IgD-negative memory B cell (primary cell): ENCODE data around the gene USP24. TPM values are rescaled to one million over a fixed set of nuclear protein-coding genes. Genes with fewer than 3 reads are reported as not detected.

Experiments used
- H3K27ac Mint-ChIP-seq, 3 donors: one replicate each; pipeline ENCODE4 v1.8.0; 2020 to 2022; ENCODE audit warnings: mild to moderate bottlenecking in 3 of 3, mixed read lengths in 3 of 3, moderate library complexity in 1 of 3
- H3K27me3 Mint-ChIP-seq: one replicate; pipeline ENCODE4 v1.8.0; 2021; ENCODE audit warnings: mixed read lengths
- H3K36me3 Mint-ChIP-seq: one replicate; pipeline ENCODE4 v1.8.0; 2020; ENCODE audit warnings: mild to moderate bottlenecking, mixed read lengths
- H3K4me1 Mint-ChIP-seq, 3 donors: one replicate each; pipeline ENCODE4 v1.8.0; 2020 to 2022; ENCODE audit warnings: mixed read lengths in 3 of 3, mild to moderate bottlenecking in 1 of 3
- H3K4me3 Mint-ChIP-seq, 4 donors: one replicate each; pipeline ENCODE4 v1.8.0; 2020 to 2022; ENCODE audit warnings: mild to moderate bottlenecking in 4 of 4, mixed read lengths in 4 of 4, moderate library complexity in 3 of 4
- H3K9me3 Mint-ChIP-seq, 3 donors: one replicate each; pipeline ENCODE4 v1.8.0; 2020 to 2021; ENCODE audit warnings: mixed read lengths in 3 of 3, mild to moderate bottlenecking in 1 of 3
- polyA plus RNA-seq: library from polyadenylated mRNA; unstranded; fragments of 300-500 nt; fragmentation: Illumina TruSeq; gene quantifications from one replicate; pipeline ENCODE4 v1.2.3, GENCODE V29; 2021

USP24 gene
- polyA plus RNA-seq = 10.2 TPM

DNA sequence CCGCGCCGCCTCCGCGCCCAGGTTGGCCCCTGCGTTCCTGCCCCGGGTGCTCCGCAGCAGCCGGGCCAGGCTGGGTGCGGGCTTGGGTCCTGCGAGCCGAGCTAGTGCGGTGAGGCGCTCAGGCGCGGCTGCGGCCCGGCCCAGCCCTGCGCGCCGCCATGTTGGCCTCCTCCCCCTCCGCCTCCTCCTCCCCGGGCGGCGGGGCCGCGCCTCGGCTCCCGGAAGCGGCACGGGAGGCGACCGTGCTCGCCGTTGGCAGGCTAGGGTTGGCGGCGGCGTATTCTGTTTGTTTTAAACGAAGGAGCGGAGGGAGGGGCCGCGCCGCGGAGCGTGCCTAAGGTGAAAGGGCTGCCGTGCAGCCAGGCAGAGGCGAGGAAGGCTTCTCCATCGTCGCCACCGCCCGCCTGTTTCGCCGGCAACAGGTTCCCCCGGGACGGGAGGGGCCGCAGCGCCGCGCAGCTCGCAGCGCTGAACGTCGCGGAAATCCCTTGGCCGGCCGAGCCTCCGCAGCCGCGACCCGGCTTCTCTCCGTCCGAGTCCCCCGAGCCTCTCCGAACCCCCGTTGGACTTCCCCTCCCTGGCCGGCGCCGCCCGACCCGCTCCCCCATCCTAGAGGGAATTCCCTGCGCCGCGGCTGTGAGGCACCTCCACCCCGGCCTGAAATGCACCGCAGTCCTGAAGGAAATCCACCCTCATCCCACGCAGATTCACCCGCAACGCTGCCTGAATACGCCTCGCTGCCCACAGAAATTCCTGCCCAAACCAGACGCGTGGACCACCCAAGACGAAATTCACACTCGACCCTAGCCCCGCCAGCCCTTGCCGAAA, at the start of gene USP24:
USP24 (minus strand) TSS at position 171 of the 828 bp plus-strand sequence. CDS start 251 bp downstream, outside the sequence.
- H3K36me3 Mint-ChIP-seq = no peaks in the 10 kb centered on the region
- H3K9me3 Mint-ChIP-seq = no peaks in the 10 kb centered on the region
- H3K27me3 Mint-ChIP-seq = no peaks in the 10 kb centered on the region
- H3K4me3 Mint-ChIP-seq = peak within 1 kb of the TSS; percentile 91 to 97 (median 96)
- H3K4me1 Mint-ChIP-seq = peaks cover 33 to 52% (median 39%) of the 10 kb centered on the region in 3 donors
- H3K27ac Mint-ChIP-seq = peak within 1 kb of the TSS; percentile 85 to 99 (median 98)

GRCh38 chr1:55262822-55263221, 47.7 kb upstream of the USP24 start:
- H3K9me3 Mint-ChIP-seq = no peaks in the 10 kb centered on the region
- H3K27ac Mint-ChIP-seq = peak overlapping the region in 2 of 3 donors; percentile 47 to 63
- H3K36me3 Mint-ChIP-seq = no peaks in the 10 kb centered on the region
- H3K4me3 Mint-ChIP-seq = no peak overlapping the region
- H3K27me3 Mint-ChIP-seq = no peaks in the 10 kb centered on the region
- peaks cover 37 to 44% (median 42%) of the 10 kb centered on the region in 3 donors for H3K4me1 Mint-ChIP-seq

DNA sequence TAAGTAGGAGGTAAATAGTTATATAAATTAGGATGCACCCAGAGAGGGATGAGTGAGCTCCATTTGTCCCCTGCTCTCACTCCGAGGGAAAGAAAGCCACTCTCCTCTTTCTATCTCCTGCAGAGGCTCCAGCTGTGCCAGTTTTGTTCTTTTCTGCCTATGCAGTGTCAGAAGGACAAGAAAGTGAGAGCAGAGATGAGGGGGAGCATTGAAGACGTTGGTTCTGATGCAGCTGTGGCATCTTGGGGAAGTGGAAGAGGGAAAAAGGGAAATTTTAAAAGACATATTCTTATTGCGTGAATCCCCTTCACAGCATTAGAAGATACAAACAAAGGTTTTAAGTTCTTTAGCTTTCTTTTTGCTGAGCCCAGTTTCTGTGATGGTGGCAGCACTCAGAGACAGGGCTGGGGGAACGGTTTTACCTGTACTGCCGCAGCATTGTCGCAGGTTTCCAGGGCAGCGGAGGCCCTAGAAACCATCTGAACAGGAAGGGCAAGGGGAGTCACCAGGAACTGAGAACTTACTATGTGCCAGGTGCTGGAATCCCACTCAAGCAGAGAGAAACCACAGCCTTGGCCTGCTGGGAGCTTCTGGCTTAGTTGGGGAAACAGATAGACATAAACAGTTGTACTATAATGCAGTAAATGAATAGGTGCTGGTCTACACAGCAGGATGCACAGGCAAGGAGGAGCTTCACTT, 44.9 kb upstream of the USP24 start:
- Mint-ChIP-seq H3K27me3 (peaks cover 1% of the 10 kb centered on the region), H3K27ac (peak overlapping the region; percentile 75 to 100 (median 98)), H3K4me3 (peak overlapping the region; percentile 12 to 90 (median 60)), H3K9me3 (no peaks in the 10 kb centered on the region), H3K4me1 (peaks cover 57 to 65% (median 64%) of the 10 kb centered on the region in 3 donors), H3K36me3 (peaks cover 2% of the 10 kb centered on the region)

DNA sequence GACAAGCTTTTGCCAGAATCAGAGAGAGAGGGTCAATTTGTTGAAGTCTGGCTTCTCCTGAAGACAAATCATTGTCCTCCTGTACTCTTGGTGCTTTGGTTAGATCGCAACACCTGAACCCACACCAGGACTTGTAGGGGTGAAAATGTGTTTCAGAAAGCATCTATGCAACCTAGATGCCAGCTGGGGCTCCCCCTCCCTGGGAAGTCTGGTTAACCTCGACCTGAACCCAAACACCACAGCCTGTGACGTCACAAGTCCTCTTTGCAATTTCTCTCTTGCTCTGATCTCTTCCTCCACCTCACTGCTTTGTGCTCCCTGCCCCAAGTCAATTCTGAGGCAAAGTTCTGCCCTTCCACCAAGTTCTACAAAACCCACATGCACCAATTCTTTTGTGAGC, 42.8 kb upstream of the USP24 start:
- Mint-ChIP-seq H3K27ac (peak overlapping the region; percentile 75 to 100 (median 98)), H3K27me3 (peaks cover 1% of the 10 kb centered on the region), H3K9me3 (no peaks in the 10 kb centered on the region), H3K36me3 (peaks cover 2% of the 10 kb centered on the region), H3K4me1 (peaks cover 62 to 70% (median 64%) of the 10 kb centered on the region in 3 donors), H3K4me3 (peak overlapping the region; percentile 5 to 88 (median 34))

DNA sequence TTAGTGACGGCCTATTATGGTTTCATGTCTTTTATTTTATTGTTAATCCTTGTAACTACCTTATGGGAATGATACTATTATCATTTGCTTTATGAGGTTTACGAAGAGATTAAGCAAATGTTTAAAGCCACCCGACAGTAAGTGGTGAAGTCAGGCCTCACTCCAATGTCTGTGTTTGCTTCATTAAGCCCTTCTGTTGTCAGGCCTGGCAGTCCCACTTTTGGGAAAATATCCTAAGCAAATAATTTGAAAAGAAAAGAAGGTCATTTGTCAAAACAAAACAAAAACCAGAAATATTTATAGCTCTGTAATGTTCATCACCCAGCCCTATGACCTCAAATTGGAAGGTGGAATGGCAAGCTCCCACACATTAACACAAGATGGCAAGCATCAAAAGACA, 40.7 kb upstream of the USP24 start:
- Mint-ChIP-seq H3K36me3 (peaks cover 2% of the 10 kb centered on the region), H3K4me1 (peaks cover 60 to 69% (median 60%) of the 10 kb centered on the region in 3 donors), H3K9me3 (no peaks in the 10 kb centered on the region), H3K27me3 (peaks cover 1% of the 10 kb centered on the region), H3K4me3 (peak overlapping the region; percentile 44 to 93 (median 70)), H3K27ac (peak overlapping the region; percentile 75 to 98 (median 85))

GRCh38 chr1:55252942-55253589, 37.9 kb upstream of the USP24 start:
- peaks cover 1% of the 10 kb centered on the region for H3K27me3 Mint-ChIP-seq
- H3K9me3 Mint-ChIP-seq = no peaks in the 10 kb centered on the region
- peak overlapping the region; percentile 41 to 70 (median 59) for H3K27ac Mint-ChIP-seq
- H3K4me1 Mint-ChIP-seq = peaks cover 40 to 45% (median 40%) of the 10 kb centered on the region in 3 donors
- peak overlapping the region in 3 of 4 donors; percentile 51 to 86 (median 55) for H3K4me3 Mint-ChIP-seq
- H3K36me3 Mint-ChIP-seq = peaks cover 2% of the 10 kb centered on the region

DNA sequence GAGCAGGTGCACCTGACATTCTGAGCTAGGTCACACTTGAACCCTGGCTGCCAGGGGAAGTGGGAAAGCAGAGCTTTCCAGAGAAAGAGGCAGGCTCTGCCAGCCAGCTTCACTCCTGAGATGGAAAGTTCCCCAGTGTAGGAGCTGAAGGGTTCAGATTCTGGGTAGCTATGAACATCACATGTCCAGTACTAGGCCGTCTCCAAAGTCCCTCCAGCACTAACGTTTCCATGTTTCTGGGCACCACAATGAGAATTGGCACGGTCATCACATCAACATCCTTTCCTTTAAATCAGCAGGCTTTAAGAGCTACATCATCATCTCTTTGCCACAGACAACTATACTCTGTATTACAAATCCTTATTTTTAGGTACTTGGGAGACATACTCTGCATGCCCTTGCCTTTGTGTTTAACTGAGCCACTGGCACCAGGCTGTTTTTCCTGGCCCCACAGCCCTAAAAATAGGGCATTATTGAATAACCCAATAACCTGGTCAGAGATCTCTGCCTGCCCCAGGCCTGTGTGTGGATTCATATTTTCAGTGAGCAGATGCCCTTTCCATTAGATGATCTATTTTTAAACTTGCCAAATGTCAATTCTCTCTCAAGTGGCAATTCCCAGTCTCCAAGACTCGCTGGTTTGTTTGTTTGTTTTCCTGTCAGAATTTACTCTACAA, 35.4 kb upstream of the USP24 start:
- peak overlapping the region in 1 of 3 donors; percentile 36 for H3K27ac Mint-ChIP-seq
- H3K4me3 Mint-ChIP-seq = no peak overlapping the region
- H3K9me3 Mint-ChIP-seq = no peaks in the 10 kb centered on the region
- no peaks in the 10 kb centered on the region for H3K27me3 Mint-ChIP-seq
- H3K4me1 Mint-ChIP-seq = peaks cover 21 to 24% (median 22%) of the 10 kb centered on the region in 3 donors
- H3K36me3 Mint-ChIP-seq = peaks cover 2% of the 10 kb centered on the region

DNA sequence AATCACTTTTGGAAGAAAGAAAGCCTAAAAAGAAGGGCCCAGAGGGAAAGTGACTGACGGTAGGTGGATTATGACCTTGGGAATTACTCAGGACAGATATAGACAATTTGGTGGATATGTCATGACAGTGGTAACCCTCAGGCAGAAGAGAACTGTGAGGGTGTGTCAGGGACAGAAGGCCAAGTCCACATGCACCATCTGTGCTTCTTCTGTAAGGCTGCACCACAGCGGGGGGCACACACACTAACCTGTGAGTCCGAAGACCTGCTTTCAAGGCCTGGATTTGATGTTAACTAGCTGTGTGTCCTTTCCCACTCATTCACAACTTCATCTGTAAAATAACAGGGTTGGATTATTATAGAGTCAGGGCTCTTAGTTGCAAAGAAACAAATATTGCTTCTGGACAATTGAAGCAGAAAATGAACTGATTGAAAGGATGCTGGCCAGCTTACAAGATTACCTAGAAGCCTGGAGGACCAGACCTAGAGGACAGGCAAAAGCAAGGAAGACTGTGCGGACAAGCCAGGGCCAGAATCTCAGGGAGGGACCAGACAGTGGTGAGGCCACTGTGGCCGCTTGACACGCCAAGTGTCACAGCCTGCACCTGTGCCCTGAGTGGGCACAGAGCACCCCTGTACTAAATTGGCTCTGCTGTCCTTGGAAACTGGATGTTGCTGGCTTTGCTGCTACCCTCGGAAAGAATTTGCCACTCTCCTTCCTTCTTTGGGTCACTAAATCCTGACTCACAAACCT, 34.7 kb upstream of the USP24 start:
- Mint-ChIP-seq H3K27ac (no peak overlapping the region), H3K36me3 (no peaks in the 10 kb centered on the region), H3K9me3 (no peaks in the 10 kb centered on the region), H3K4me1 (peaks cover 17 to 20% (median 18%) of the 10 kb centered on the region in 3 donors), H3K27me3 (no peaks in the 10 kb centered on the region), H3K4me3 (no peak overlapping the region)

DNA sequence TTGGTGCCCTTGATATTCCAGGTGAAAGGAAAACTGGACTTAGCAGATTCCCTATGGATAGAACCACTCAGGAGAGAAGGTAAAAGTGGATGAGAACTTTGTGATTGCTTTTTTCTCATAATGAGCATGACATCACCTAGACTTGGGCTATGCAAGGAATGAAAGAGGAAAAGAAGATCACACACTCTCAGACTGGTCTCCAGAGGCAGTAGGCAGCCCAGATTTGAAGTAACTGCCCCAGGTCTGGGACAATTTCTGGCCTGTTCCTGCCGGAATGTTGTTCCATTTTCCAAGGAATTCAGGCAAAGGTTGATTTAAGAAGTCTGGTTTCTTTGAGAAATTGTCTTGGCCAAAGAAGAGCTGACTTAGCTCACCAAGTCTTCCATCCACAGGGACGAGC, 31.7 kb upstream of the USP24 start:
- Mint-ChIP-seq H3K4me3 (no peak overlapping the region), H3K27ac (no peak overlapping the region), H3K4me1 (peaks cover 10 to 17% (median 15%) of the 10 kb centered on the region in 3 donors), H3K9me3 (no peaks in the 10 kb centered on the region), H3K36me3 (no peaks in the 10 kb centered on the region), H3K27me3 (no peaks in the 10 kb centered on the region)

DNA sequence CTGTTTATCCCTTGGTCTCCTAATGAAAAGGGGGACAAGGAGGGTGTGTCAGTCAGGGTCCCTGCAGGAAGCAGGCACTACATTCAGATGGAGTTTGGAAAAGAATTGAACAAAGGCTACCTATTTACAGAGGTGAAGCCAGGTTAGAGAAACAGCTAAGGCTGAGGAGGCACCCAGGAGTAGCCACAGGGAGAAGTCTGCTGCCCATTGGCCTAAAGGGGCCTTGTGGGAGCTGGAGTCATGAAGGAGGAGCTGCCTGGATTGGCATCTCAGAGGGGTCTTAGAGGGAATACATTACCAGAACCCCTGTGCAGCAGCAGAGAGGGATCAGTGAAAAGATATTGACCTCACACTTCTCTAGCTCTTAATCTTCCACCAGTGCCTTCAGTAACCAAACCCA, 31.2 kb upstream of the USP24 start:
- Mint-ChIP-seq H3K36me3 (no peaks in the 10 kb centered on the region), H3K4me1 (peaks cover 10 to 17% (median 14%) of the 10 kb centered on the region in 3 donors), H3K9me3 (no peaks in the 10 kb centered on the region), H3K27ac (no peak overlapping the region), H3K27me3 (no peaks in the 10 kb centered on the region), H3K4me3 (no peak overlapping the region)

DNA sequence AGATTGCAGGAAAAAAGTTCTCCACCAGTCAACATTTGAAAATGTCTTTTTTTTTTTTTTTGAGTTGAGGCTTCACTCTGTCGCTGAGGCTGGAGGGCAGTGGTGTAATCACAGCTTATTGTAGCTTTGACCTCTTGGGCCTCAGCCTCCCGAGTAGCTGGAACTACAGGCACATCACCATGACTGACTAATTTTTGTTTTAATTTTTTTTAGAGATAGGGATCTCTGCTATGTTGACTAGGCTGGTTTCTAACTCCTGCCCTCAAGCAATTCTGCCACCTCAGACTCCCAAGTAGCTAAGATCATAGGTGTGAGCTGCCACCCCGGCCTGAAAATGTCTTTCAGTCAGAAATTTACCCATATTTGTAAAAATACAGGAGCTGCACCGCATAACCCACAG, 30.6 kb upstream of the USP24 start:
- H3K4me3 Mint-ChIP-seq = no peak overlapping the region
- no peaks in the 10 kb centered on the region for H3K27me3 Mint-ChIP-seq
- H3K9me3 Mint-ChIP-seq = no peaks in the 10 kb centered on the region
- peaks cover 9 to 18% (median 14%) of the 10 kb centered on the region in 3 donors for H3K4me1 Mint-ChIP-seq
- H3K27ac Mint-ChIP-seq = no peak overlapping the region
- no peaks in the 10 kb centered on the region for H3K36me3 Mint-ChIP-seq

GRCh38 chr1:55244476-55245099, 29.4 kb upstream of the USP24 start:
- H3K27me3 Mint-ChIP-seq = no peaks in the 10 kb centered on the region
- peaks cover 2% of the 10 kb centered on the region for H3K36me3 Mint-ChIP-seq
- H3K4me3 Mint-ChIP-seq = peak overlapping the region in 1 of 4 donors; percentile 18
- H3K4me1 Mint-ChIP-seq = peaks cover 8 to 18% (median 14%) of the 10 kb centered on the region in 3 donors
- no peaks in the 10 kb centered on the region for H3K9me3 Mint-ChIP-seq
- H3K27ac Mint-ChIP-seq = peak overlapping the region in 1 of 3 donors; percentile 2

GRCh38 chr1:55243655-55244054, 28.5 kb upstream of the USP24 start:
- Mint-ChIP-seq H3K27ac (peak overlapping the region in 1 of 3 donors; percentile 2), H3K4me3 (no peak overlapping the region), H3K4me1 (peaks cover 8 to 18% (median 14%) of the 10 kb centered on the region in 3 donors), H3K36me3 (peaks cover 2% of the 10 kb centered on the region), H3K27me3 (no peaks in the 10 kb centered on the region), H3K9me3 (no peaks in the 10 kb centered on the region)
